Measurements from ENCODE around the gene TTC7B. TPM values are rescaled to one million over a fixed set of nuclear protein-coding genes. Genes with fewer than 3 reads are reported as not detected.

TTC7B gene
- total RNA-seq, 1 donor from 2014 or later: 2.4 TPM

GRCh38 chr14:90551733-90552464 is 264.3 kb downstream of the TTC7B start:
- H3K27me3 Mint-ChIP-seq: no peaks in the 10 kb centered on the region
- H3K36me3 Mint-ChIP-seq (ENCODE audit: low read depth): no peaks in the 10 kb centered on the region
- DNase-seq: no peak
- no peak overlapping the region for H3K4me3 Mint-ChIP-seq
- no peaks in the 10 kb centered on the region for H3K4me1 Mint-ChIP-seq
- H3K9me3 Mint-ChIP-seq: no peaks in the 10 kb centered on the region
- no peak overlapping the region for H3K27ac Mint-ChIP-seq
- intact Hi-C loops (cut with micrococcal nuclease): no loop called here

GRCh38 chr14:90551070-90551704 is 265.0 kb downstream of the TTC7B start:
- Mint-ChIP-seq H3K4me3 (no peak overlapping the region), H3K9me3 (no peaks in the 10 kb centered on the region), H3K4me1 (no peaks in the 10 kb centered on the region), H3K27me3 (no peaks in the 10 kb centered on the region), H3K36me3 (ENCODE audit: low read depth) (no peaks in the 10 kb centered on the region), H3K27ac (no peak overlapping the region)
- intact Hi-C loops (cut with micrococcal nuclease): no loop called here
- DNase-seq: no peak

- intact Hi-C loops (cut with micrococcal nuclease): no loop called here
- H3K4me3 Mint-ChIP-seq: no peak overlapping the region
- H3K4me1 Mint-ChIP-seq: no peaks in the 10 kb centered on the region
- H3K27me3 Mint-ChIP-seq: no peaks in the 10 kb centered on the region
- no peak overlapping the region for H3K27ac Mint-ChIP-seq
- no peak for DNase-seq
- H3K9me3 Mint-ChIP-seq: no peaks in the 10 kb centered on the region
- no peaks in the 10 kb centered on the region for H3K36me3 Mint-ChIP-seq (ENCODE audit: low read depth)
These were observed 266.2 kb downstream of the TTC7B start for GRCh38 chr14:90549794-90550641.

- intact Hi-C loops (cut with micrococcal nuclease): no loop called here
- no peak overlapping the region for H3K4me3 Mint-ChIP-seq
- no peaks in the 10 kb centered on the region for H3K36me3 Mint-ChIP-seq (ENCODE audit: low read depth)
- DNase-seq: no peak
- H3K27me3 Mint-ChIP-seq: no peaks in the 10 kb centered on the region
- no peaks in the 10 kb centered on the region for H3K9me3 Mint-ChIP-seq
- no peak overlapping the region for H3K27ac Mint-ChIP-seq
- H3K4me1 Mint-ChIP-seq: no peaks in the 10 kb centered on the region
These were observed 267.8 kb downstream of the TTC7B start for GRCh38 chr14:90548455-90548854.

GRCh38 chr14:90547968-90548367 is 268.3 kb downstream of the TTC7B start:
- no peaks in the 10 kb centered on the region for H3K36me3 Mint-ChIP-seq (ENCODE audit: low read depth)
- no peaks in the 10 kb centered on the region for H3K9me3 Mint-ChIP-seq
- no peak overlapping the region for H3K4me3 Mint-ChIP-seq
- intact Hi-C loops (cut with micrococcal nuclease): no loop called here
- no peak overlapping the region for H3K27ac Mint-ChIP-seq
- no peak for DNase-seq
- H3K27me3 Mint-ChIP-seq: peaks cover 2% of the 10 kb centered on the region
- no peaks in the 10 kb centered on the region for H3K4me1 Mint-ChIP-seq

GRCh38 chr14:90547250-90547649 is 269.0 kb downstream of the TTC7B start:
- Mint-ChIP-seq H3K4me3 (no peak overlapping the region), H3K4me1 (no peaks in the 10 kb centered on the region), H3K27ac (no peak overlapping the region), H3K9me3 (no peaks in the 10 kb centered on the region), H3K36me3 (ENCODE audit: low read depth) (no peaks in the 10 kb centered on the region), H3K27me3 (peaks cover 2% of the 10 kb centered on the region)
- no peak for DNase-seq
- intact Hi-C loops (cut with micrococcal nuclease): no loop called here

GRCh38 chr14:90546767-90547166 is 269.5 kb downstream of the TTC7B start:
- Mint-ChIP-seq H3K27ac (no peak overlapping the region), H3K36me3 (ENCODE audit: low read depth) (no peaks in the 10 kb centered on the region), H3K9me3 (no peaks in the 10 kb centered on the region), H3K27me3 (peaks cover 2% of the 10 kb centered on the region), H3K4me3 (no peak overlapping the region), H3K4me1 (no peaks in the 10 kb centered on the region)
- no peak for DNase-seq
- intact Hi-C loops (cut with micrococcal nuclease): no loop called here

GRCh38 chr14:90545966-90546751 is 270.1 kb downstream of the TTC7B start:
- peaks cover 2% of the 10 kb centered on the region for H3K27me3 Mint-ChIP-seq
- no peaks in the 10 kb centered on the region for H3K36me3 Mint-ChIP-seq (ENCODE audit: low read depth)
- no peak overlapping the region for H3K4me3 Mint-ChIP-seq
- DNase-seq: no peak
- intact Hi-C loops (cut with micrococcal nuclease): no loop called here
- no peaks in the 10 kb centered on the region for H3K9me3 Mint-ChIP-seq
- no peak overlapping the region for H3K27ac Mint-ChIP-seq
- no peaks in the 10 kb centered on the region for H3K4me1 Mint-ChIP-seq

- Mint-ChIP-seq H3K9me3 (no peaks in the 10 kb centered on the region), H3K4me3 (no peak overlapping the region), H3K27me3 (peaks cover 2% of the 10 kb centered on the region), H3K4me1 (no peaks in the 10 kb centered on the region), H3K27ac (no peak overlapping the region), H3K36me3 (ENCODE audit: low read depth) (no peaks in the 10 kb centered on the region)
- intact Hi-C loops (cut with micrococcal nuclease): no loop called here
- DNase-seq: no peak
These were observed 270.8 kb downstream of the TTC7B start for GRCh38 chr14:90545382-90545781.

GRCh38 chr14:90544971-90545370 is 271.3 kb downstream of the TTC7B start:
- Mint-ChIP-seq H3K27me3 (peaks cover 2% of the 10 kb centered on the region), H3K36me3 (ENCODE audit: low read depth) (no peaks in the 10 kb centered on the region), H3K4me1 (no peaks in the 10 kb centered on the region), H3K27ac (no peak overlapping the region), H3K9me3 (no peaks in the 10 kb centered on the region), H3K4me3 (no peak overlapping the region)
- intact Hi-C loops (cut with micrococcal nuclease): no loop called here
- no peak for DNase-seq

GRCh38 chr14:90544566-90544965 is 271.7 kb downstream of the TTC7B start:
- Mint-ChIP-seq H3K27me3 (peaks cover 2% of the 10 kb centered on the region), H3K9me3 (no peaks in the 10 kb centered on the region), H3K27ac (no peak overlapping the region), H3K36me3 (ENCODE audit: low read depth) (no peaks in the 10 kb centered on the region), H3K4me1 (no peaks in the 10 kb centered on the region), H3K4me3 (no peak overlapping the region)
- no peak for DNase-seq
- intact Hi-C loops (cut with micrococcal nuclease): no loop called here

GRCh38 chr14:90543876-90544275 is 272.4 kb downstream of the TTC7B start:
- intact Hi-C loops (cut with micrococcal nuclease): no loop called here
- H3K27me3 Mint-ChIP-seq: peaks cover 2% of the 10 kb centered on the region
- no peak for DNase-seq
- no peaks in the 10 kb centered on the region for H3K4me1 Mint-ChIP-seq
- no peaks in the 10 kb centered on the region for H3K36me3 Mint-ChIP-seq (ENCODE audit: low read depth)
- H3K9me3 Mint-ChIP-seq: no peaks in the 10 kb centered on the region
- no peak overlapping the region for H3K27ac Mint-ChIP-seq
- H3K4me3 Mint-ChIP-seq: no peak overlapping the region

GRCh38 chr14:90541076-90541634 is 275.1 kb downstream of the TTC7B start:
- Mint-ChIP-seq H3K4me3 (no peak overlapping the region), H3K9me3 (no peaks in the 10 kb centered on the region), H3K4me1 (no peaks in the 10 kb centered on the region), H3K36me3 (ENCODE audit: low read depth) (no peaks in the 10 kb centered on the region), H3K27ac (no peak overlapping the region), H3K27me3 (peaks cover 2% of the 10 kb centered on the region)
- DNase-seq: no peak
- intact Hi-C loops (cut with micrococcal nuclease): no loop called here
